A549 treated with AZD9567 at 1 μM for 4 hours (cell line): ENCODE results near the gene ZNF117. TPM values are rescaled to one million over a fixed set of nuclear protein-coding genes. Genes with fewer than 3 reads are reported as not detected.

Experiments
- total RNA-seq: library from RNA; stranded (reverse); fragments of 200-300 nt; extraction: Qiagen RNA extraction; gene quantifications from 5 replicates; pipeline ENCODE4 v1.2.3, GENCODE V29; 2022; ENCODE audit not compliant: insufficient read depth

Gene ZNF117
- total RNA-seq: 0.17 to 0.25 TPM (median 0.17 TPM) in 4 of 5 replicates, not detected in the other

GRCh38 chr7:64990936-64991335, at the start of gene ZNF117:
ZNF117 (minus strand) TSS chr7:64991036.

GRCh38 chr7:65006094-65006992, 15.5 kb upstream of the ZNF117 start, which contains the start of gene ERV3-1:
ERV3-1 (minus strand) TSS chr7:65006687; CDS start chr7:64993026, 13,661 bp downstream.

Other genes starting within 250 kb of the ZNF117 start
- gene ZNF138, start 196.6 kb downstream of the ZNF117 start, total RNA-seq: 1.4 to 3.8 TPM (median 3.4 TPM) in 5 replicates
- gene ZNF273, start 87.8 kb downstream of the ZNF117 start, total RNA-seq: 1.8 to 3.3 TPM (median 2.3 TPM) in 5 replicates
- 1.4 to 4.6 TPM (median 4.1 TPM) in 5 replicates for gene ERV3-1, start 15.7 kb upstream of the ZNF117 start, total RNA-seq